ENCODE measurements around the gene PMVK. TPM values are rescaled to one million over a fixed set of nuclear protein-coding genes. Genes with fewer than 3 reads are reported as not detected.

PMVK gene
- total RNA-seq, 1 experiment from 2014 or later, result 26.3 TPM

DNA sequence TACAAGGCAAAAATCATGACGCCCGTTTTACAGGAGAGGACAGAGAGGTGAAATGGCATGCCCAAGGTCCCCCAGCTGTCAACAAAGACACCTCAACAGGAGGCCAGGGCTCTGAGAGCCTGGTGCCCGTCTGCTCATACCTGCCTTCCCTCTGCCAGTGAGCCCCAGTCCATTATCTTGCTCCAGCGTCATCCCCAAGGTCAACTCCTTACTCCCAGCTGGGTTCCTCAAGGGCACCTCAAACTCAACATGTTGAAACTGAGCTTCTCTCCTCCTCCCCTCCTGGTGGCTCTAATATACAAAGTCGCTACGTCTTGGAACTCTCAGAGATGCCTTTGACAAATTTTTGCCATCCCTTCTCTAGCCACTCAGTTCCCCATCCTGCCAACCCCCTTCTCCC, 16.1 kb upstream of the PMVK start:
- no CpG with 5 or more reads among the region's 6 CpGs for WGBS (ENCODE audit: extremely low coverage, insufficient read length, low lambda C conversion rate)
- H2BK20ac ChIP-seq (ENCODE audit: low read depth, low read length, poor library complexity, severe bottlenecking), result no peak overlapping the region
- H3K27ac Mint-ChIP-seq, result peak overlapping the region in 2 of 3 experiments; percentile 7 to 59; a peak in 1 of 7 replicates

More for the DNA sequence above, 16.1 kb upstream of the PMVK start:
- Histone ChIP-seq H3K9me3 (ENCODE audit: control insufficient read depth, low read depth, low read length) (no peaks in the 10 kb centered on the region), H3K56ac (ENCODE audit: insufficient read length, low read depth, low read length) (no peak overlapping the region), H2AK5ac (ENCODE audit: insufficient read length, low read length) (no peak overlapping the region), H4K91ac (ENCODE audit: insufficient read length, low read depth, low read length) (no peak overlapping the region), H3K4ac (ENCODE audit: low read depth, low read length) (no peak overlapping the region), H2BK15ac (ENCODE audit: low read depth, low read length) (no peak overlapping the region), H3K18ac (ENCODE audit: insufficient read length, low read depth, low read length) (no peak overlapping the region), H3K27ac (ENCODE audit: insufficient read length, low read depth, low read length) (no peak overlapping the region), H3K79me1 (ENCODE audit: insufficient read depth, low read depth, low read length, poor library complexity, severe bottlenecking) (no peaks in the 10 kb centered on the region), H3K23me2 (ENCODE audit: insufficient read length, low read depth, low read length, poor library complexity, severe bottlenecking) (peaks cover 16% of the 10 kb centered on the region), H4K8ac (replicated peaks; ENCODE audit: insufficient read length, low read depth, low read length) (no peak overlapping the region), H3K4me1 (ENCODE audit: insufficient read depth, low read length) (peaks cover 4% of the 10 kb centered on the region; the same call in 1 of the 2 replicates), H4K5ac (ENCODE audit: insufficient read length, low read depth, low read length) (no peak overlapping the region), H2BK120ac (ENCODE audit: low read depth, low read length, poor library complexity, severe bottlenecking) (no peak overlapping the region), H3K14ac (ENCODE audit: insufficient read depth, low read length) (no peak overlapping the region), H2BK5ac (ENCODE audit: insufficient read length, low read length) (no peak overlapping the region), H3K79me2 (ENCODE audit: insufficient read depth, low read length) (no peaks in the 10 kb centered on the region), H4K20me1 (ENCODE audit: control insufficient read depth, insufficient read depth, insufficient read length) (no peaks in the 10 kb centered on the region), H3K9ac (ENCODE audit: extremely low read depth, insufficient read length, low read length) (no peak overlapping the region), H3K27me3 (ENCODE audit: insufficient read depth, low read length) (no peaks in the 10 kb centered on the region), H2BK12ac (ENCODE audit: insufficient read length, low read depth, low read length) (no peak overlapping the region), H3K4me2 (ENCODE audit: insufficient read depth, insufficient read length, low read length) (no peak overlapping the region), H3T11ph (ENCODE audit: low read length) (no peak overlapping the region), H3K23ac (ENCODE audit: insufficient read length, low read depth, low read length) (no peak overlapping the region), H2AFZ (ENCODE audit: low read length) (no peak overlapping the region)
- H3K4me1 Mint-ChIP-seq, result peaks cover 44 to 48% of the 10 kb centered on the region in 2 experiments
- H3K9me3 Mint-ChIP-seq, result no peaks in the 10 kb centered on the region
- DNase-seq, result no peak
- no peaks in the 10 kb centered on the region for H3K27me3 Mint-ChIP-seq (ENCODE audit: low read depth)
- H3K4me3 Mint-ChIP-seq, result no peak overlapping the region
- TF ChIP-seq, protein P1, sequence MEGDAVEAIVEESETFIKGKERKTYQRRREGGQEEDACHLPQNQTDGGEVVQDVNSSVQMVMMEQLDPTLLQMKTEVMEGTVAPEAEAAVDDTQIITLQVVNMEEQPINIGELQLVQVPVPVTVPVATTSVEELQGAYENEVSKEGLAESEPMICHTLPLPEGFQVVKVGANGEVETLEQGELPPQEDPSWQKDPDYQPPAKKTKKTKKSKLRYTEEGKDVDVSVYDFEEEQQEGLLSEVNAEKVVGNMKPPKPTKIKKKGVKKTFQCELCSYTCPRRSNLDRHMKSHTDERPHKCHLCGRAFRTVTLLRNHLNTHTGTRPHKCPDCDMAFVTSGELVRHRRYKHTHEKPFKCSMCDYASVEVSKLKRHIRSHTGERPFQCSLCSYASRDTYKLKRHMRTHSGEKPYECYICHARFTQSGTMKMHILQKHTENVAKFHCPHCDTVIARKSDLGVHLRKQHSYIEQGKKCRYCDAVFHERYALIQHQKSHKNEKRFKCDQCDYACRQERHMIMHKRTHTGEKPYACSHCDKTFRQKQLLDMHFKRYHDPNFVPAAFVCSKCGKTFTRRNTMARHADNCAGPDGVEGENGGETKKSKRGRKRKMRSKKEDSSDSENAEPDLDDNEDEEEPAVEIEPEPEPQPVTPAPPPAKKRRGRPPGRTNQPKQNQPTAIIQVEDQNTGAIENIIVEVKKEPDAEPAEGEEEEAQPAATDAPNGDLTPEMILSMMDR (conservative IDR thresholded peaks at IDR 0.05), result no peak
- H3K36me3 Mint-ChIP-seq (ENCODE audit: insufficient read depth in 1 of 3, low read depth in 3 of 3), result peaks cover 2 to 10% (median 9%) of the 10 kb centered on the region in 3 experiments; a peak in 6 of 7 replicates

Data from H9 (cell line).